Sigmoid colon (tissue), 7 donors: ENCODE measurements around the gene TRIM37. TPM values are rescaled to one million over a fixed set of nuclear protein-coding genes. Genes with fewer than 3 reads are reported as not detected.

Experiments used
- DNase-seq: peaks from one replicate; pipeline ENCODE4 v3.0.0-alpha.2; 2019
- H3K27ac ChIP-seq, 4 donors: fragments of 200-600 bp; sonication (generic); one replicate each; pipeline ENCODE4 v1.5.1; 2016 to 2019; ENCODE audit warnings: mild to moderate bottlenecking in 1 of 4
- H3K27me3 ChIP-seq, 3 donors: fragments of 200-600 bp; sonication (generic); one replicate each; pipeline ENCODE4 v1.5.1; 2019; ENCODE audit warnings: mild to moderate bottlenecking in 1 of 3
- H3K36me3 ChIP-seq, 4 donors: fragments of 200-600 bp; sonication (generic); one replicate each; pipeline ENCODE4 v1.5.1; 2016 to 2019
- H3K4me1 ChIP-seq, 4 donors: fragments of 200-600 bp; sonication (generic); one replicate each; pipeline ENCODE4 v1.5.1; 2017 to 2019
- H3K4me3 ChIP-seq, 4 donors: fragments of 200-600 bp; sonication (generic); one replicate each; pipeline ENCODE4 v1.5.1; 2017 to 2019; ENCODE audit warnings: mild to moderate bottlenecking in 2 of 4, moderate library complexity in 1 of 4
- H3K9me3 ChIP-seq, 4 donors: fragments of 200-600 bp in 3 of 4; sonication (generic) in 3 of 4; one replicate each; pipeline versions ENCODE4 v1.5.1 to v1.6.1; 2013 to 2019
- EP300 ChIP-seq, 4 donors: sonication (generic); formaldehyde crosslinking; IDR thresholded peaks; one replicate each; pipeline ENCODE4 v1.6.1; 2017; ENCODE audit warnings: antibody characterized with exemption in 4 of 4
- POLR2A ChIP-seq, 2 donors: fragments of 450-650 bp; IDR thresholded peaks; one replicate each; pipeline ENCODE4 v1.6.1; 2016; ENCODE audit warnings: antibody characterized with exemption in 2 of 2, mild to moderate bottlenecking in 2 of 2, moderate library complexity in 2 of 2
- POLR2AphosphoS5 ChIP-seq, 4 donors: sonication (generic); formaldehyde crosslinking; IDR thresholded peaks; one replicate each; pipeline ENCODE4 v1.6.1; 2017; ENCODE audit warnings: antibody characterized with exemption in 4 of 4
- WGBS, 2 donors: extraction: QIAGEN DNeasy Blood & Tissue Kit; methylation state at CpG; one replicate each; pipeline ENCODE4 v1.1.7; 2013; 5-methylcytosine and 5-hydroxymethylcytosine counted together
- intact Hi-C: fragments of 100-400 bp; cut with DNase I; formaldehyde crosslinking; loops from one replicate; pipeline ENCODE4 v1.15.1; 2023
- polyA plus RNA-seq, 3 donors: library from polyadenylated mRNA; stranded (reverse); fragments of 200-250 nt; gene quantifications; one replicate each; pipeline ENCODE4 v1.2.3, GENCODE V29; 2013
- total RNA-seq, 4 donors: library from RNA; depleted of rRNA; stranded (reverse); fragments of >200 nt; gene quantifications; one replicate each; pipeline ENCODE4 v1.1.0, GENCODE V29; 2016
- TF ChIP-seq, protein P1 (sequence below), 4 experiments: fragments of 450-650 bp in 3 of 4; fragments of 200-600 bp in 1 of 4; IDR thresholded peaks; one replicate each; pipeline ENCODE4 v1.5.1; 2016 to 2019; ENCODE audit warnings: antibody characterized with exemption in 4 of 4, mild to moderate bottlenecking in 3 of 4, moderate library complexity in 2 of 4
- donor health status: healthy with polysubstance abuse.
- donor health status: Bipolar disorder and iron deficiency.
- donor health status: healthy.

Gene TRIM37
- total and polyA plus RNA-seq, 7 donors, result 6.5 to 37.8 (median 20.2) TPM

DNA sequence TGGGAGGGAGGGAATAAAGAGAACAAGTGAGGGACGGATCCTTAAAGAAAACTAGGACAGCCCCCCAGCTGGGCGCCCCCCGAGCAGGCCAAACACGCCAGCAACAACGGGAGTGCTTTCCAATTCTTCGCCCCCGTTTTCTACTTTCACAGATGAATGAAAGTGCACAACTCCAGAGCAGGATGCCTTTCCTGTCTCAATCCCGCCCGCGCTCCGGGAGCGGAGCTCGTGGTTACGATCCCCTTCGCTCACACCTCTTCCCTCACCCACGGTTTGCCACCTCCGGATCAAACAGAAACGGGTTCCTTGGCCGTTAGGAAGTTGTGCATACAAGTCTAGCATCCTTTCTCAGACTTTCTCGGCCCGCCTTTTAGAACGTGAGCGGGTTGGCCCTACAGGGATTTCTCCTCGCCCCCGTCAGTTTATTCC lies 47.6 kb upstream of the TRIM37 start:
- no peaks in the 10 kb centered on the region for H3K9me3 ChIP-seq
- H3K4me1 ChIP-seq, result peaks cover 0 to 25% (median 19%) of the 10 kb centered on the region in 4 donors
- H3K36me3 ChIP-seq, result no peaks in the 10 kb centered on the region
- 0% methylated on average over 25 of the region's 25 CpGs for WGBS, 2 donors
- H3K27ac ChIP-seq, result peak overlapping the region; percentile 81 to 92 (median 88)
- TF ChIP-seq POLR2AphosphoS5 (IDR thresholded peaks at IDR 0.05), result no peak
- no peak for TF ChIP-seq POLR2A (IDR thresholded peaks at IDR 0.05)
- TF ChIP-seq, protein P1, sequence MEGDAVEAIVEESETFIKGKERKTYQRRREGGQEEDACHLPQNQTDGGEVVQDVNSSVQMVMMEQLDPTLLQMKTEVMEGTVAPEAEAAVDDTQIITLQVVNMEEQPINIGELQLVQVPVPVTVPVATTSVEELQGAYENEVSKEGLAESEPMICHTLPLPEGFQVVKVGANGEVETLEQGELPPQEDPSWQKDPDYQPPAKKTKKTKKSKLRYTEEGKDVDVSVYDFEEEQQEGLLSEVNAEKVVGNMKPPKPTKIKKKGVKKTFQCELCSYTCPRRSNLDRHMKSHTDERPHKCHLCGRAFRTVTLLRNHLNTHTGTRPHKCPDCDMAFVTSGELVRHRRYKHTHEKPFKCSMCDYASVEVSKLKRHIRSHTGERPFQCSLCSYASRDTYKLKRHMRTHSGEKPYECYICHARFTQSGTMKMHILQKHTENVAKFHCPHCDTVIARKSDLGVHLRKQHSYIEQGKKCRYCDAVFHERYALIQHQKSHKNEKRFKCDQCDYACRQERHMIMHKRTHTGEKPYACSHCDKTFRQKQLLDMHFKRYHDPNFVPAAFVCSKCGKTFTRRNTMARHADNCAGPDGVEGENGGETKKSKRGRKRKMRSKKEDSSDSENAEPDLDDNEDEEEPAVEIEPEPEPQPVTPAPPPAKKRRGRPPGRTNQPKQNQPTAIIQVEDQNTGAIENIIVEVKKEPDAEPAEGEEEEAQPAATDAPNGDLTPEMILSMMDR (IDR thresholded peaks at IDR 0.05), result no peak
- TF ChIP-seq EP300 (IDR thresholded peaks at IDR 0.05), result no peak
- intact Hi-C loops, result loop anchor here (1.0 to 5.0 kb wide), 2 partner anchors 48 to 637 kb away; partner anchors contain the start of gene TRIM37
- H3K4me3 ChIP-seq, result peak overlapping the region; percentile 59 to 81 (median 70)
- peak; percentile 70 for DNase-seq
- H3K27me3 ChIP-seq, result no peaks in the 10 kb centered on the region

DNA sequence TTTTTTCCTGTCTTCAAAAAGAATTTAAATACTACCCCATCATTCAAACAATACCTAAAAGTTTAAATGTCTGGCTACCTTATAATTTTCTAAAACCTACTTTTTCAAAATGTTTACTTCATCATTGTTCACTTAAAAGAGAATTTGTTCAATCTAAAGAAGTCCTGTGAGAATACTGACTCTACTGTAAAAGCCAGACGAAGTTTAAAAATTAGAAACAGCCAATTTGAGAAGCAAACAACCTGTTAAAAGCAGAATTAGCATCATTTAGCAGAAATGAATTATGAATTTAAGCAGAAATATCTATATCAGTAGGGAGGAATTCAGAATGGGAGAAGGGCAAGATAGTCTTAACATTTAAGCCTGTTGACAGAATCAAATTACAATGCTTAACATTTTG lies 46.2 kb upstream of the TRIM37 start:
- DNase-seq, result no peak
- WGBS, 2 donors, result 64 to 91% methylated on average over 1 of the region's 1 CpG
- H3K36me3 ChIP-seq, result no peaks in the 10 kb centered on the region
- H3K4me1 ChIP-seq, result peaks cover 0 to 25% (median 19%) of the 10 kb centered on the region in 4 donors
- peak overlapping the region in 2 of 4 donors; percentile 85 to 90 for H3K27ac ChIP-seq
- intact Hi-C loops, result loop anchor here (5.0 kb wide), 1 partner anchor 636 kb away; no protein-coding TSS in a partner anchor
- no peak overlapping the region for H3K4me3 ChIP-seq
- no peaks in the 10 kb centered on the region for H3K27me3 ChIP-seq
- H3K9me3 ChIP-seq, result no peaks in the 10 kb centered on the region
- TF ChIP-seq POLR2AphosphoS5 (IDR thresholded peaks at IDR 0.05) (no peak), EP300 (IDR thresholded peaks at IDR 0.05) (no peak), POLR2A (IDR thresholded peaks at IDR 0.05) (no peak)
- TF ChIP-seq, protein P1 (IDR thresholded peaks at IDR 0.05), result no peak

DNA sequence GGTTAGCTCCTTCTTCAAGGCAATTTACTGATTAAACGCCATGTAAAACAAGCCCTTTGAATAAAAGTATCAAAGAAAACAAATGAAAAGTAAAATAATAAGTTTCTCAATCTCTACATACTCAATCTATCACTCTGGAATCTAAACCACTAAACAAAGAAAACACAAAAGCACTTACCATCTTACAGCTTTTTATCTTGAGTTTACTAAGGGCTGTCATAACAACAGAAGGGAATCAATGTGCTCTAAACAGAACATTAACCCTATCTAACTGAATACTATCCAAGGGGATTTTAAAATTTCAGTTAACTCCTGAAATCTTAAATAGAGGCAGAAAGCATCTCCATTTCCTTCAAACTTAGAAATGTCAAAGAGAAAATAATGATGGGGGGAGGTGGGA lies 44.9 kb upstream of the TRIM37 start:
- WGBS, 2 donors, result 71 to 92% methylated on average over 1 of the region's 1 CpG
- peak overlapping the region in 1 of 4 donors; percentile 9 for H3K27ac ChIP-seq
- TF ChIP-seq, protein P1 (IDR thresholded peaks at IDR 0.05), result no peak
- TF ChIP-seq POLR2AphosphoS5 (IDR thresholded peaks at IDR 0.05) (no peak), EP300 (IDR thresholded peaks at IDR 0.05) (no peak), POLR2A (IDR thresholded peaks at IDR 0.05) (no peak)
- peaks cover 0 to 25% (median 19%) of the 10 kb centered on the region in 4 donors for H3K4me1 ChIP-seq
- no peak overlapping the region for H3K4me3 ChIP-seq
- no peaks in the 10 kb centered on the region for H3K27me3 ChIP-seq
- no peaks in the 10 kb centered on the region for H3K36me3 ChIP-seq
- intact Hi-C loops, result loop anchor here (5.0 kb wide), 1 partner anchor 634 kb away; no protein-coding TSS in a partner anchor
- H3K9me3 ChIP-seq, result no peaks in the 10 kb centered on the region
- no peak for DNase-seq

DNA sequence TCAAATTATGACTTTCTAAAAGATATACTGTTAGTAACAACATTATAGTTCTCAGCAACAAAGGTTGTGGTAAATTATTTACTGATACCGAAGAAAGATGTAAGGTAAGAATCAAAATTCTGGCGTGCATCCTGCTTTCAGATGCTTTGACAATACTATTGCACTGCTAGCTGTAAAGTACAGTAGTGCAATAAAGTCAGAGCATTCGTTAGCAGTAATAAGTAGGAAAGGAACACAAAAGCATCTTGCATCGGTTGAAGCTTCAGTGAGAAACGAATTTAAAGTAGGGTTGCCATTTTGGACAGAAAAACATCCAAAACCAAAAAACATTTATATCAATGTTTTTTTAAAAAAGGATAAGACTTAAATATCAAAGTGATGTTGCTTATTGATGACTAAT lies 44.3 kb upstream of the TRIM37 start:
- H3K9me3 ChIP-seq, result no peaks in the 10 kb centered on the region
- DNase-seq, result no peak
- 51 to 63% methylated on average over 5 of the region's 5 CpGs for WGBS, 2 donors
- peaks cover 0 to 20% (median 17%) of the 10 kb centered on the region in 4 donors for H3K4me1 ChIP-seq
- no peak overlapping the region for H3K4me3 ChIP-seq
- no peak overlapping the region for H3K27ac ChIP-seq
- no peaks in the 10 kb centered on the region for H3K27me3 ChIP-seq
- no peak for TF ChIP-seq POLR2A (IDR thresholded peaks at IDR 0.05)
- no peak for TF ChIP-seq EP300 (IDR thresholded peaks at IDR 0.05)
- no peak for TF ChIP-seq POLR2AphosphoS5 (IDR thresholded peaks at IDR 0.05)
- TF ChIP-seq, protein P1 (IDR thresholded peaks at IDR 0.05), result no peak
- intact Hi-C loops, result loop anchor here (5.0 kb wide), 1 partner anchor 634 kb away; no protein-coding TSS in a partner anchor
- H3K36me3 ChIP-seq, result no peaks in the 10 kb centered on the region
